Activated T-cell treated with anti-CD3 and anti-CD28 coated beads, Interleukin-2, amount 50 U/mL, for 4 hours (primary cell): ENCODE results near the gene ACIN1. TPM values are rescaled to one million over a fixed set of nuclear protein-coding genes. Genes with fewer than 3 reads are reported as not detected.

Experiments
- ATAC-seq, 2 donors: fragments of 200-7000 bp; cut with Tn5 transposase; one replicate each; pipeline ENCODE4 v1.10.0; 2021
- DNase-seq: peaks from one replicate; pipeline ENCODE4 v3.0.0-alpha.2; 2020
- H3K27me3 Mint-ChIP-seq: one replicate; pipeline ENCODE4 v1.8.0; 2021; ENCODE audit warnings: low read depth, mixed read lengths
- H3K36me3 Mint-ChIP-seq: one replicate; pipeline ENCODE4 v1.8.0; 2022; ENCODE audit warnings: mixed read lengths; ENCODE audit not compliant: insufficient read depth
- H3K4me1 Mint-ChIP-seq: one replicate; pipeline ENCODE4 v1.8.0; 2021; ENCODE audit warnings: low read depth, mixed read lengths
- H3K4me3 Mint-ChIP-seq: one replicate; pipeline ENCODE4 v1.8.0; 2021; ENCODE audit warnings: mild to moderate bottlenecking, moderate library complexity, mixed read lengths
- H3K9me3 Mint-ChIP-seq: one replicate; pipeline ENCODE4 v1.8.0; 2021; ENCODE audit warnings: mixed read lengths
- total RNA-seq, 3 donors: library from RNA; stranded (reverse); gene quantifications; one replicate each; pipeline ENCODE4 v1.2.1, GENCODE V29; 2021

ACIN1 gene
- total RNA-seq, 3 donors from 2014 or later = 195 to 200 (median 196) TPM

DNA sequence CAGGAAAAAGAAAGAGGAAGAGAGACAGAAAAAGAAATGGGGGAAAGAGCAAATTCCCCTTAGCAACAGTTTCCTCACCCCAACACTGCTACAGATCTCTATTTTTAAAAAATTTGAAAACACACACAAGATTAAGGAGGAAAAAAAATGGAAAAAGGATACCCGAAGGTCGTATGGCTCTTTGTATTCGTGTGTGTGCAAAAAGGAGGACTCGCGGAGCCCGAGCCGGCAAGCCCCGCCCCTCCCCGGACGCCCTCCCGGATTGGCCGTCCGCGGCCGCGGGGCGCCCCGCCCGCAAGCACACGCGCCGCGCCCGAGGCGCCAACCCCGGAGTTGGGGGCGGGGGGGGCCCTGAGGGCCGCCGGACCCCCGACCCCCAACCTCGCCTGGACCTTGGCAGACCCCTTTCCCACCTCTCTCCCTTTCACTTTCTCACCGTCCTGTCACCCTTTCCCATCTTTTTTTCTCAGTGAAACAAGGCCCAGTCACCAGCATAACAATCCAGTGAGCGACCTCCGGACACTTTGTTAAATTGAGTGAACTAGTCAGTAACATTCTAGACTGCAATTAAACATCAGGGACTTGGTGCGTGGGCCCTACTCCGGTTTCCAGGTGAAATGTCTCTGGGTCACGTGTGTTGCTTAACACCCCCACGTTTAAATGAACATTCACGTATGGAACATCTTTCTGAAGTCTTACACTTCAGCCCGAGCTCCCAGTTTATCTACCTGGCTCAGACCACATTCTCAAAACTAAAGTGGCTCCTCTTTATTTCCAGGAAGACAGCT, 84.8 kb downstream of the ACIN1 start, which contains the start of gene C14orf93:
Gene C14orf93 (minus strand): TSS at position 205 of the 788 bp plus-strand sequence. CDS start 11,120 bp downstream, outside the sequence.
- Mint-ChIP-seq H3K4me3 (peak within 1 kb of the TSS; percentile 93), H3K36me3 (no peaks in the 10 kb centered on the region), H3K4me1 (peaks cover 42% of the 10 kb centered on the region), H3K9me3 (no peaks in the 10 kb centered on the region), H3K27me3 (no peaks in the 10 kb centered on the region)
- peak; percentile 71 for DNase-seq
- ATAC-seq = peak; percentile 44 to 49

DNA sequence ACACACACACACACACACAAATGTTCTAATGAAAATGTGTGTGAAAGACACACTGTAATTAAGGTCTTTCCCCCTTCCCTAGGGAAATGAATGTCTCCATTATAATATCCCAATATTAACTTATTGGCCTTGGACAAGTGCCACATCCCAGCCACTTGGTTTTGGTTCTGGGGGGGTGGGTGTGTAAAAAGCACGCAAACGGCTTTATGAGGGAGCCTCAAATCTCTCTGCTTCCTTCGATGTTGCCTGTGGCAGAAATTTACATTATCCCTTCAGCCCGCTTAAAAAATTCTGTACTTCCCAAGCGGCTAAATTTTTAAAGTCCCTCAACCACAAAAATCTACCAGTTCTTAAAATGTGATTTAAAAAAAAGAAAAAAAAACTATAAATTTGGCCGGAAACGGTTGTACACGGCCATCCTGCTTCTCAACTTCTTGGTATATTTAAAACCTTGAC, 85.4 kb downstream of the ACIN1 start:
- ATAC-seq = no peak
- no peak for DNase-seq
- H3K4me3 Mint-ChIP-seq = peak overlapping the region; percentile 93
- peaks cover 45% of the 10 kb centered on the region for H3K4me1 Mint-ChIP-seq
- H3K36me3 Mint-ChIP-seq = no peaks in the 10 kb centered on the region
- H3K9me3 Mint-ChIP-seq = no peaks in the 10 kb centered on the region
- H3K27me3 Mint-ChIP-seq = no peaks in the 10 kb centered on the region

DNA sequence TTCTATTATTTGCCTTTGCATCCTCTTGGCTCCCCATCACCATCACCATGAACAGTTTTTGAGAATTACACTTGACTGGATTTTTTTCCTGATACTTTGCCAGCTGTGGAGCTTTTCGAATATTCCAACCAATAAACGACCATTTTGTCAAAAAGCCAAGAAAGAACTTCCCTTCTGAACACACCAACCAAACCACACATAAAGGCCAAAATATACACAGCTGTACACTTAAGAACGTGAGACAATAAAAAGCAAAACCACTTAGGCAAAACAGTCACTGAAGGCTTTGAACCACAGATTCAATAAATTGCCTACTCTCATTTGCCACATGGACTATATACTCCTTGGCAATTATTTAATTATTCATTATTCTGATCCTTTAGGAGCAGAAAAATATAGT, 86.1 kb downstream of the ACIN1 start:
- H3K27me3 Mint-ChIP-seq = no peaks in the 10 kb centered on the region
- H3K4me3 Mint-ChIP-seq = peak overlapping the region; percentile 93
- peaks cover 45% of the 10 kb centered on the region for H3K4me1 Mint-ChIP-seq
- H3K36me3 Mint-ChIP-seq = no peaks in the 10 kb centered on the region
- no peak for DNase-seq
- no peak for ATAC-seq
- no peaks in the 10 kb centered on the region for H3K9me3 Mint-ChIP-seq

Other genes with a start within 250 kb of the ACIN1 start
- gene LRP10, start 223.4 kb downstream of the ACIN1 start, total RNA-seq = 10 to 100 TPM; 19.3 to 33.7 (median 26.2) TPM
- gene REM2, start 211.9 kb downstream of the ACIN1 start, total RNA-seq = under 1 TPM; 0.13 to 0.27 (median 0.15) TPM
- 10 to 100 TPM; 80.4 to 90.4 (median 82.5) TPM for gene RBM23, start 176.0 kb downstream of the ACIN1 start, total RNA-seq
- 100 to 1,000 TPM; 256 to 289 (median 263) TPM for gene PRMT5, start 165.8 kb downstream of the ACIN1 start, total RNA-seq
- gene HAUS4, start 138.0 kb downstream of the ACIN1 start, total RNA-seq = 10 to 100 TPM; 28.8 to 39.7 (median 38.5) TPM
- 1 to 10 TPM; 2.0 to 3.8 (median 2.6) TPM for gene AJUBA, start 112.6 kb downstream of the ACIN1 start, total RNA-seq
- 1 to 10 TPM; 3.6 to 5.4 (median 5.1) TPM for gene C14orf93, start 85.0 kb downstream of the ACIN1 start, total RNA-seq
- gene PSMB5, start 60.2 kb downstream of the ACIN1 start, total RNA-seq = 100 to 1,000 TPM; 220 to 231 (median 227) TPM
- not detected for gene PSMB11, start 52.9 kb downstream of the ACIN1 start, total RNA-seq
- under 1 TPM; 0.51 to 0.87 (median 0.65) TPM for gene CDH24, start 37.6 kb downstream of the ACIN1 start, total RNA-seq
- gene C14orf119, start 369 bp upstream of the ACIN1 start, total RNA-seq = 10 to 100 TPM; 34.6 to 39.9 (median 36.9) TPM
- not detected for gene CIROP, start 9.9 kb upstream of the ACIN1 start, total RNA-seq
- not detected for gene CEBPE, start 24.1 kb upstream of the ACIN1 start, total RNA-seq
- gene SLC7A8, start 88.5 kb upstream of the ACIN1 start, total RNA-seq = 1 to 10 TPM in 2 of 3 donors, under 1 TPM in 1; 0.81 to 1.5 (median 1.4) TPM
- not detected for gene RNF212B, start 142.8 kb upstream of the ACIN1 start, total RNA-seq
- 1 to 10 TPM; 5.8 to 8.4 (median 8.1) TPM for gene HOMEZ, start 191.0 kb upstream of the ACIN1 start, total RNA-seq
- 1 to 10 TPM; 7.3 to 7.9 (median 7.8) TPM for gene PPP1R3E, start 207.7 kb upstream of the ACIN1 start, total RNA-seq
- under 1 TPM; 0.10 to 0.73 (median 0.40) TPM for gene BCL2L2, start 211.7 kb upstream of the ACIN1 start, total RNA-seq
- gene PABPN1, start 226.3 kb upstream of the ACIN1 start, total RNA-seq = 100 to 1,000 TPM; 319 to 339 (median 333) TPM